K562 (cell line): Measurements from ENCODE around the gene TAAR5. TPM values are rescaled to one million over a fixed set of nuclear protein-coding genes. Genes with fewer than 3 reads are reported as not detected.

Experiments used
- ETS2 ChIP-seq: IDR thresholded peaks from 2 replicates; pipeline ENCODE4 v1.6.1; 2016; ENCODE audit warnings: borderline replicate concordance, missing genetic modification characterization, mild to moderate bottlenecking, moderate library complexity, missing compliant biosample characterization; ENCODE audit not compliant: poor library complexity, severe bottlenecking
- EWSR1 ChIP-seq: fragments of 450-650 bp; IDR thresholded peaks from 2 replicates; pipeline ENCODE4 v1.6.1; 2018; ENCODE audit warnings: borderline replicate concordance, mild to moderate bottlenecking, low read depth, moderate library complexity; ENCODE audit not compliant: partially characterized antibody
- FOXA1 ChIP-seq: fragments of 450-650 bp; IDR thresholded peaks from 2 replicates; pipeline ENCODE4 v1.6.1; 2016; ENCODE audit warnings: mild to moderate bottlenecking, borderline replicate concordance
- FOXK2 ChIP-seq, 2 experiments: fragments of 450-650 bp; IDR thresholded peaks in 1 of 2; conservative IDR thresholded peaks in 1 of 2; 2 replicates each; pipeline ENCODE4 v1.6.1; 2016; ENCODE audit warnings: low read depth in 2 of 2, mild to moderate bottlenecking in 1 of 2
- POLR2A ChIP-seq: fragments of 450-650 bp; conservative IDR thresholded peaks from 2 replicates; pipeline ENCODE4 v1.6.1; 2016
- POLR2B ChIP-seq: fragments of 450-650 bp; IDR thresholded peaks from 2 replicates; pipeline ENCODE4 v1.6.1; 2018; ENCODE audit warnings: low read depth; ENCODE audit not compliant: partially characterized antibody
- PTTG1 ChIP-seq: fragments of 450-650 bp; IDR thresholded peaks from 2 replicates; pipeline ENCODE4 v1.6.1; 2016; ENCODE audit warnings: low read depth, mild to moderate bottlenecking, missing genetic modification characterization, missing compliant biosample characterization
- SAP30 ChIP-seq: fragments of 200-600 bp; sonication (generic); IDR thresholded peaks from 2 replicates; pipeline ENCODE4 v1.6.1; 2012; ENCODE audit warnings: borderline replicate concordance, low read depth, mild to moderate bottlenecking, moderate library complexity, low read length, control low read depth, inconsistent platforms; ENCODE audit not compliant: insufficient read depth, poor library complexity, severe bottlenecking
- YBX1 ChIP-seq: fragments of 450-650 bp; IDR thresholded peaks from 2 replicates; pipeline ENCODE4 v1.7.1; 2016; ENCODE audit warnings: mild to moderate bottlenecking
- ZBTB11 ChIP-seq, 3 experiments: fragments of 200-800 bp in 1 of 3; fragments of 250-450 bp in 1 of 3; fragments of 450-650 bp in 1 of 3; sonication (Bioruptor Pico) in 1 of 3; sonication (Bioruptor generic) in 1 of 3; formaldehyde crosslinking in 1 of 3; IDR thresholded peaks; 2 replicates each; pipeline versions ENCODE4 v1.6.1 to v1.8.0; 2016 to 2022; ENCODE audit warnings: mild to moderate bottlenecking in 2 of 3, missing genetic modification characterization in 2 of 3, missing compliant biosample characterization in 1 of 3, moderate library complexity in 1 of 3
- ZKSCAN8 ChIP-seq: fragments of 200-800 bp; sonication (Bioruptor generic); IDR thresholded peaks from 2 replicates; pipeline ENCODE4 v1.6.1; 2016; ENCODE audit warnings: missing genetic modification characterization, missing compliant biosample characterization
- ZNF134 ChIP-seq: fragments of 250-450 bp; sonication (Bioruptor Pico); conservative IDR thresholded peaks from 2 replicates; pipeline ENCODE4 v1.4.0; 2020
- polyA plus RNA-seq, 8 experiments: library from polyadenylated mRNA; depleted of rRNA in 4 of 8; stranded (reverse) in 5 of 8; unstranded in 3 of 8; fragments of >200 nt; fragmentation: Nextera tagmentation in 2 of 8; fragmentation: Illumina TruSeq in 1 of 8; extraction: Ambion mirVana in 2 of 8; extraction: Trizol in 1 of 8; gene quantifications; 2 replicates each; pipeline versions ENCODE4 v1.2.1 to v1.2.3, GENCODE V29; 2011 to 2014; ENCODE audit warnings: inconsistent platforms in 1 of 8, missing spikeins in 1 of 8
- total RNA-seq, 7 experiments: library from RNA; depleted of rRNA in 6 of 7; stranded (reverse); fragments of >200 nt in 6 of 7; fragmentation: Illumina TruSeq in 2 of 7; extraction: Trizol in 2 of 7; gene quantifications; 2 replicates each; pipeline versions ENCODE4 v1.2.1 to v1.2.3, GENCODE V29; 2011 to 2021; ENCODE audit warnings: low replicate concordance in 1 of 7

Gene TAAR5
- total and polyA plus RNA-seq, 9 of the 15 experiments (the other 6 are each of a cell fraction or from before 2014, with no cell fraction given): not detected

- TF ChIP-seq ZBTB11 (CRISPR knock-in tag; IDR thresholded peaks at IDR 0.05): no peak
- no peak for TF ChIP-seq YBX1
- TF ChIP-seq POLR2B: no peak
- no peak for TF ChIP-seq FOXA1
- no peak for TF ChIP-seq PTTG1 (tag)
- TF ChIP-seq ZKSCAN8 (CRISPR knock-in tag): no peak
- TF ChIP-seq FOXK2 (conservative IDR thresholded peaks at IDR 0.05 in 1 of 2, IDR thresholded peaks at IDR 0.05 in 1 of 2; ENCODE audit: low read depth in 2 of 2): no peak
- TF ChIP-seq SAP30: no peak
- TF ChIP-seq POLR2A: no peak
- TF ChIP-seq ZNF134 (CRISPR knock-in tag): no peak
- no peak for TF ChIP-seq ETS2 (tag)
- no peak for TF ChIP-seq EWSR1
These were observed 33.7 kb upstream of the TAAR5 start (continued) for GRCh38 chr6:132623106-132623845.
